Stimulated activated CD8-positive, alpha-beta memory T cell treated with anti-CD3 and anti-CD28 coated beads, Interleukin-4, amount 100 ng/mL, for 48 hours (primary cell): ENCODE results near the gene TLR8.
"Not testable (repeated sequence)": the region's sequence is repeated elsewhere in the genome, so short reads cannot be mapped to it uniquely, and the experiment has no call there.

ENCODE experiments used
- DNase-seq: peaks from one replicate; pipeline ENCODE4 v3.0.0-alpha.2; 2020

The TLR8 gene

DNA sequence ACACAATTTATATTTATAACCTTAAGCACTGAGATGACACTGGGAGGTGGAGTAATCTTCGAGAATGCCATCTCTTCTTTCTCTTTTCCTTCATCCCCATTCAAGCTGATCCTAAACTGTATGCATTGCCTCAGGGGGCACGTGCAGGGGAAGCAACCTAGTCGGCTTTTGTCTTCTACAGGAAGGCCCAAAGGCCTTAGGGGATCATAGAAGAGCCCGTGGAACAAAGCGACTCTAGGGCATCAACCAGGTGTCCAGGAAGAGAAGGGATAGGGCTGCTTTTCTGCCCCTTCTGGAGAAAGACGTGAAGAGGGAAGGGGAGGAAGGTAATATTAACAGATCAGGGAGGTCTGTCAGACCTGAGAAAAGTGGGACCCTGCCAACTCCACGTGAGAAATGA is 6.9 kb upstream of the TLR8 start:
- DNase-seq = no peak

DNA sequence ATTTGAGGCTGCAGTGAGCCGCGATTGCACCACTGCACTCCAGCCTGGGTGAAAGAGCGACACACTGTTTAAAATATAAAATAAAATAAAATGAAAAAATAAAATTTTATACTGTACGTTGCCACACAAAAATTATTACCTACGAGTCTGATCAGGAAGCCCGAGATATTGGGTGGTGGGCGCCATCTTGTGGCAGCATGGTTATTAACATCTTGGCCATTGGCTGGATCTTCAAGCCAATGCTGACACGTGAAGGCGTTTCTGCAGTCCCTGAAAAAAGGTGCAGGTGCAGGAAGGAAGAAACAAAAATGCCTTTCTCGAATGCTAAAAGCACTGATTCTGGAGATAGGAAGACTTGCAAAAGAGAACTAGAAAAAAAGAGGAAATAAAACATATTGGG is 4.9 kb upstream of the TLR8 start:
- DNase-seq = peak; percentile 78

DNA sequence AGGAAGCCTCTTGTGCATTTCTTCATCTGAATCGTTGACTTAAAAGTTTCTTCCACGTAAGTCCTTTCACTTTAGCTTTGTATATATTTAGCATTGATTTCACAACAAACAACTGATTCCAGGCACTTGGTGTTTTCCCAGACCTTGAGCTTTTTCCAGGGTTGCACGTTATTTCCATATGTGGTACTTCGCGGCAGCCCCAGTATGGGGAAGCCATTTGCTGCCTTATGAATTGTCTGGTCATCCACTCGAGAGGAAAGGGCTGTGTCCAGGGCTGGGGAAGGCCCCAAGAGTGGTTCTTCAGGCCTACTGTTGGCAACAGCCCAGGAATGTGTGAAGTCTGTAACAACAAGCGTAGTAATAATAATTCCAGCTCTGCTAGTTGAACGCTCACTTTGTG is 2.8 kb upstream of the TLR8 start:
- DNase-seq = no peak

DNA sequence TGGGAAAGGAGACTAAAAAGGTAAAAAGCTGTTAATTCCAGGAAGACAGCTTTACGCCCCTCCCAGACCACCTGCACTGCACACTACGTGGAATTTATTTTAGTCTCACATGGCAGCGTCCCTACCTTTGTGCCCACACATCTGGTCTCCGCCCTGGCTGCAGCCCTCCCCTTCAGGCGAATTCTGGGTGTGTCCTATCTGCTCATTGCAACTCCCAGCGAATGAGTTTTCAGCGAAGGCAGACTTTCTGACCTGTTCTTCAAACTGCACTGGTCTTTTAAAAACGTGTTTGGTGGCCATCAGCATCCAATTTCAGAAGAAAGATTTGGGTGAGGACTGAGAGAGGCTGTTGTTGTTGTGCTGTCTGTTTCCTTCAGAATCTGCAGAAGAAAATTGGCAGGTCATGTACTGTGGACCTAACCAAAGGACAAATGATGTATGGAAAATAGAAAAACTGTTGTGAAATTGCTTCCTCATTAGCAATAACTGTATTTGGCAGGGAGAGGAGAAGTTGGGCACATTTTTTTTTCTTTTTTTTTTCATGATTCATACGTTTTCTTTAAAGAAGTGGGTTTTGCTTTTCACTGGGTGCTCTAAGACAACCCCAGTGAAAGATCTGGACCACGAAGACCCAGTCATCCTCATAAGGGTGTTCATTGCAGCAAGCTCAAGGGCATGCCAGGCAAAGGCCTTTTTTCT is 4.2 kb downstream of the TLR8 start:
- no peak for DNase-seq

DNA sequence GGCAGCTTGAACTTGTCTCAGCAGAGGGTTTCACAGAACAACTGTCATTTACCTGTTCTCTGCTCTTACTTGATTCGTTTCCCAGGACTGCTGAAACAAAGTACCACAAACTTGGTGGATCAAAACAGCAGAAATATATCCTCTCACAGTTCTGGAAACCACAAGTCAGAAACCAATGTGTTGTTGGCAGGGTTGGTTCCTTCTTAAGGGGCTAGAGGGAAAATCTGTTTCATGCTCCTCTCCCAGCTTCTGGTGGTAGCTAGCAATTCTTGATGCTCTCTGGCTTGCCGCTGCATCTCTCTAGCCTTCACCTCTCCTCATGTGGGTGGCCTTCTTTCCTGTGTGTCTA is 4.7 kb downstream of the TLR8 start:
- no peak for DNase-seq

DNA sequence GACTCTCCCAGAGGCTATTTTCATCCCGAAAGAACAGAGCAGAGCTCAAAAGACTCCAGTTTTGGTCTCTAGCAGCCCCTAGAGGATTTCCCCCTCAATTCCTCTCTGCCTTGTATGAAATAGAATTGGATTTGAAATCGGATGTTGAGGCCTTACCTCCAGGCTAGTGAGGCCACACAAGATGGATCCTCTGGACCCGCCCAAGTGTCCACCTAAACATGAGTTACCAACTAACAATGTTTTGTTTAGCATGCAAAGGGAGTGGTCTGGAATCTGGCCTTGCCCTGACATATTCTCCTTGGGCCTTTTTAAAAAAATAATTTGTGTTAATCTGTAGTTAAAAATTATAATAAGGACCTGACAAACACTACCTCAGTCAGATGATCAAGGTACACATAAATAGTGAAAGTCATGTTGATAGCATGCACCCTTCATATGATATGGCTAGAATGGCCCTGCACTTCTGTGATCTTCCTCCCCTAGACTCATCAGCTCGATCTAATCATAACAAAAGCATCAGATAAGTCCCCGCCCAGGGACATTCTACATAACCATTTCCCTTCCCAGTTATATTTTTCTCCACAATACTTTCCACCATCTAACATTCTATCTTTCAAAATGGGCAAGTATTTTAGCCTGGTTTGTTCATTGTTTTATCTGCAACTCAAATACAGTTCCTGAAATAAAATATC is 6.5 kb downstream of the TLR8 start:
- DNase-seq = no peak

DNA sequence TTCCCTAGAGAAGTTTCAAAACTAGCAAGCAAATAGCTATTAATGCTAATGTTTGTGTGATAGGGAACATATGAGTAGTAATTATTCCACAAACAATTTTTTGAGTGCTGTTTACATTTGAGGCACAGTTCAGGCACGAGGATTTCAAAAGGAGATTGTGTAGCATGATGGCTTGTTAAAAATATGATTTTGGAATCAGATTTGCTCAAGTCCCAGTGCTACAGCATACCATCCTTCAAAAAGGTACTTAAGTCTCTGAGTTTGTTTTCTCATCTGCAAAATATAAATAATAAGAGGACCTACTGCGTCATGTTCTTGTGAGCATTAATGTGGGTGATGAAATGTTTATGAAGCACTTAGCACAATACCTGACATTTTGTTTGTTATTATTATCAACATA is 11.3 kb downstream of the TLR8 start:
- DNase-seq = no peak

DNA sequence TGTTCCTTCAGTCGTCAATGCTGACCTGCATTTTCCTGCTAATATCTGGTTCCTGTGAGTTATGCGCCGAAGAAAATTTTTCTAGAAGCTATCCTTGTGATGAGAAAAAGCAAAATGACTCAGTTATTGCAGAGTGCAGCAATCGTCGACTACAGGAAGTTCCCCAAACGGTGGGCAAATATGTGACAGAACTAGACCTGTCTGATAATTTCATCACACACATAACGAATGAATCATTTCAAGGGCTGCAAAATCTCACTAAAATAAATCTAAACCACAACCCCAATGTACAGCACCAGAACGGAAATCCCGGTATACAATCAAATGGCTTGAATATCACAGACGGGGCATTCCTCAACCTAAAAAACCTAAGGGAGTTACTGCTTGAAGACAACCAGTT is 12.6 kb downstream of the TLR8 start:
- no peak for DNase-seq

DNA sequence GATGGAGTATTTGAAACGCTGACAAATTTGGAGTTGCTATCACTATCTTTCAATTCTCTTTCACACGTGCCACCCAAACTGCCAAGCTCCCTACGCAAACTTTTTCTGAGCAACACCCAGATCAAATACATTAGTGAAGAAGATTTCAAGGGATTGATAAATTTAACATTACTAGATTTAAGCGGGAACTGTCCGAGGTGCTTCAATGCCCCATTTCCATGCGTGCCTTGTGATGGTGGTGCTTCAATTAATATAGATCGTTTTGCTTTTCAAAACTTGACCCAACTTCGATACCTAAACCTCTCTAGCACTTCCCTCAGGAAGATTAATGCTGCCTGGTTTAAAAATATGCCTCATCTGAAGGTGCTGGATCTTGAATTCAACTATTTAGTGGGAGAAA is 13.2 kb downstream of the TLR8 start:
- DNase-seq = no peak

DNA sequence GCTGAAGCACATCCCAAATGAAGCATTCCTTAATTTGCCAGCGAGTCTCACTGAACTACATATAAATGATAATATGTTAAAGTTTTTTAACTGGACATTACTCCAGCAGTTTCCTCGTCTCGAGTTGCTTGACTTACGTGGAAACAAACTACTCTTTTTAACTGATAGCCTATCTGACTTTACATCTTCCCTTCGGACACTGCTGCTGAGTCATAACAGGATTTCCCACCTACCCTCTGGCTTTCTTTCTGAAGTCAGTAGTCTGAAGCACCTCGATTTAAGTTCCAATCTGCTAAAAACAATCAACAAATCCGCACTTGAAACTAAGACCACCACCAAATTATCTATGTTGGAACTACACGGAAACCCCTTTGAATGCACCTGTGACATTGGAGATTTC is 14.6 kb downstream of the TLR8 start:
- no peak for DNase-seq

DNA sequence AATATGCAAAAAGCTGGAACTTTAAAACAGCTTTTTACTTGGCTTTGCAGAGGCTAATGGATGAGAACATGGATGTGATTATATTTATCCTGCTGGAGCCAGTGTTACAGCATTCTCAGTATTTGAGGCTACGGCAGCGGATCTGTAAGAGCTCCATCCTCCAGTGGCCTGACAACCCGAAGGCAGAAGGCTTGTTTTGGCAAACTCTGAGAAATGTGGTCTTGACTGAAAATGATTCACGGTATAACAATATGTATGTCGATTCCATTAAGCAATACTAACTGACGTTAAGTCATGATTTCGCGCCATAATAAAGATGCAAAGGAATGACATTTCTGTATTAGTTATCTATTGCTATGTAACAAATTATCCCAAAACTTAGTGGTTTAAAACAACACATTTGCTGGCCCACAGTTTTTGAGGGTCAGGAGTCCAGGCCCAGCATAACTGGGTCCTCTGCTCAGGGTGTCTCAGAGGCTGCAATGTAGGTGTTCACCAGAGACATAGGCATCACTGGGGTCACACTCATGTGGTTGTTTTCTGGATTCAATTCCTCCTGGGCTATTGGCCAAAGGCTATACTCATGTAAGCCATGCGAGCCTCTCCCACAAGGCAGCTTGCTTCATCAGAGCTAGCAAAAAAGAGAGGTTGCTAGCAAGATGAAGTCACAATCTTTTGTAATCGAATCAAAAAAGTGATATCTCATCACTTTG is 15.6 kb downstream of the TLR8 start:
- DNase-seq = no peak

DNA sequence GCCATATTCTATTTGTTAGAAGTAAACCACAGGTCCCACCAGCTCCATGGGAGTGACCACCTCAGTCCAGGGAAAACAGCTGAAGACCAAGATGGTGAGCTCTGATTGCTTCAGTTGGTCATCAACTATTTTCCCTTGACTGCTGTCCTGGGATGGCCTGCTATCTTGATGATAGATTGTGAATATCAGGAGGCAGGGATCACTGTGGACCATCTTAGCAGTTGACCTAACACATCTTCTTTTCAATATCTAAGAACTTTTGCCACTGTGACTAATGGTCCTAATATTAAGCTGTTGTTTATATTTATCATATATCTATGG is 16.1 kb downstream of the TLR8 start:
- no peak for DNase-seq

DNA sequence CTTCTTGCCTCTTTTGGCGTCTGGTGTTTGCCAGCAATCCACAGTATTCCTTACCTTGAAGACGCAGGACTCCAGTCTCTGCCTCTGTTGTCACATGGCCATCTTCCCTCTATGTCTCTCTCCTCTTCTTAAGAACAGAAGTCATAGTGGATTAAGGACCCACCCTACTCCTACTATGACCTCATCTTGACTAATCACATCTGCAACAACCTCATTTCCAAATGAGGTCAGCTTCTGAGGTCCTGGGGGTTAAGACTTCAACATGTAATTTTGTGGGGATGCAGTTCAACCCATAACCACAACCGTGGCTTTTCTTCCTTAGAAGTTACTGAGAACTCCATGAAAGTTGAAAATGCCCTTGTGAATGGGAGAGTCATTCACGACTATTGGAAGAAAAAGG is 23.3 kb downstream of the TLR8 start:
- no peak for DNase-seq

DNA sequence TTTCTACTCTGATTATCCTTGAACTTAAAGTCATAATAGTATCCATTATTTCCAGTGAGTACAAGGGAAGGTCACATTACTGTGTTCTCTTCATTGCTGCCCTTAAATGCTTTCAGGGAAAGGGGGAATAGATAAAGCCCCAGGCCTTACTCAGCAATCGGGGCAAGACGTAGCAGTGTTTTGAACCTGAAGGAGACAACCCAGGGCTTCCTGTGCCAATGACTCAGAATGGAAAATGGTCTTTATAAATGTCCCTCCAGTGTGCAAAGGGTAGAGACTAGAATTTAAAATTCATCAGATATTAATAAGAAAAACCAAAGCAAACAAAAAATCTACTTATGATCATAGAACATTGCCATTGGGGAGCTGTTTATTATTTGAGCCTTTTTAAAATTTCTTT is 23.7 kb downstream of the TLR8 start:
- DNase-seq = no peak

DNA sequence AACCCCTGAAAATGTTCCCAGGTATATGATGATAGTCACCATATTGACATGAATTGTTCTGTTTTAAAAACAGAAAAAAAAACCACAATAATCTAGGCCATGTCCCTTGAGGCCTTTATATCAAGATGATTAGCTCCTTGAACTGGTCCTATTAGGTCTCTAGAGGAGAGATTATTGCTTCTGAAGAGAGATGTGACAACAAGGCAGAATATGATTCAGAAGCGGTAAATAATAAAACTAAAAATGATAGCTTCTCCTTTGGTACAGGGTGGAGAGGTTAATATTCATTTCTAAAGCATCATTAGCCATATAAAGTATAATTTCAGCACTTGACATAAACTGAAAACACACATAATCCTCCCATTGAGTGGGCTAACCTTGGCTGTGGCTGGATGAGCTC is 25.8 kb downstream of the TLR8 start:
- no peak for DNase-seq

DNA sequence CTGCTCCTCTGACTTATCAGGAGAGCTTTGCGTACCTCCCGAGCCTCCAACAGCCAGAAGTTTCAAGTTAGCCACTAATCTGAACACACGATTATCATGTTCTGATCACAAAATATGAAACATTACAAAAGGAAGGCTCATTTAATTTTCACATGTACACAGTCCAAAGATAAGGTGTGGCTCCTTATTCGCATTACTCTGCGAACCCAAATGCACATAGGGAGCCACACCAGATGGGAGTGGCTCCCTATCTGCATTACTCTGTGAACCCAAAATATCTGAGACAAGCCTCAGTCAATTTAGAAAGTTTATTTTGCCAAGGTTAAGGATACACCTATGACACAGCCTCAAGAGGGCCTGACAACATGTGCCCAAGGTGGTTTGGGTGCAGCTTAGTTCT is 28.4 kb downstream of the TLR8 start:
- no peak for DNase-seq

DNA sequence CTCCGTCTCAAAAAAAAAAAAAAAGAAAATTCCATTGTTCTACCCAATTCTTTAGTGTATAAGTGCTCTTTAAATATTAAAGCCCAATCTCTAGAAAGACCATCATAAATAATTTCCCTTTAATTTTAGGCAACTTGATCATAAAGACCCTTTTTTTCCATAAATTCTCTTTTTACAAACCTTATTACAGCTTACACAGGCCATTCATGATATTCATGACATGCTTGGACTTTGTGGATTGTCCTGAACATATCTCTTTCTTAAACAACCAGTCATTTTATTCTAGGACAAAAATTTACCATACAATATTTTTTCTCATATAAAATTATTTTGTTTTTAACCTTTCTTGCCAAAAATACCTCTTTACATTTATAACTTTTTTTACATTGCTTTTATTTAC is 30.5 kb downstream of the TLR8 start:
- no peak for DNase-seq

DNA sequence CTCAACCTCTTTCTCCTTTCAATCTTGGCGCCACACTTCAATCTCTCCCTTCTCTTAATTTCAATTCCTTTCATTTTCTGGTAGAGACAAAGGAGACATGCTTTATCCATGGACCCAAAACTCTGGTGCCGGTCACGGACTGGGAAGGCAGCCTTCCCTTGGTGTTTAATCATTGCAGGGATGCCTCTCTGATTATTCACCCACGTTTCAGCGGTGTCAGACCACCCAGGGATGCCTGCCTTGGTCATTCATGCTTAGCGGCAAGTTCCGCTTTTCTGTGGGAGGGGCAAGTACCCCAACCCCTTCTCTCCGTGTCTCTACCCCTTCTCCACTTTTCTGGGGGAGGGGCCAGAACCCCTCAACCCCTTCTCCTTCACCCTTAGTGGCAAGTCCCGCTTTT is 34.1 kb downstream of the TLR8 start:
- not testable (repeated sequence) for DNase-seq

DNA sequence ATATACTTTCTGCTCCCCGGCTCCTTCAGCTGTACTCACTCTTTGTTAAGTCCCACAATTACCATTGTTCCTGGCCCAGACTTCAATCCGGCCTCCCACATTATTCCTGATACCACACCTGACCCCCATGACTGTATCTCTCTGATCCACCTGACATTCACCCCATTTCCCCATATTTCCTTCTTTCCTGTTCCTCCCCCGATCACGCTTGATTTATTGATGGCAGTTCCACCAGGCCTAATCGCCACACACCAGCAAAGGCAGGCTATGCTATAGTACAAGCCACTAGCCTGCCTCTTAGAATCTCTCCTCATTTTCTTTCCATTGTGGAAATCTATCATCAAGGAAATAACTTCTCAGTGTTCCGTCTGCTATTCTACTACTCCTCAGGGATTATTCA is 37.2 kb downstream of the TLR8 start:
- DNase-seq = not testable (repeated sequence)

DNA sequence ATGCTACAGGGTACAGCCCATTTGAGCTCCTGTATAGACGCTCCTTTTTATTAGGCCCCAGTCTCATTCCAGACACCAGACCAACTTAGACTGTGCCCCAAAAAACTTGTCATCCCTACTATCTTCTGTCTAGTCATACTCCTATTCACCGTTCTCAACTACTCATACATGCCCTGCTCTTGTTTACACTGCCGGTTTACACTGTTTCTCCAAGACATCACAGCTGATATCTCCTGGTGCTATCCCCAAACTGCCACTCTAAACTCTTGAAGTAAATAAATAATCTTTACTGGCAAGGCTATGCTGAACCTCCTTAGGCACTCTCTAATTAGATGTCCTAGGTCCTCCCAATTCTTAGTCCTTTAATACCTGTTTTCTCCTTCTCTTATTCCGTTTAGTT is 38.0 kb downstream of the TLR8 start:
- DNase-seq = not testable (repeated sequence)

DNA sequence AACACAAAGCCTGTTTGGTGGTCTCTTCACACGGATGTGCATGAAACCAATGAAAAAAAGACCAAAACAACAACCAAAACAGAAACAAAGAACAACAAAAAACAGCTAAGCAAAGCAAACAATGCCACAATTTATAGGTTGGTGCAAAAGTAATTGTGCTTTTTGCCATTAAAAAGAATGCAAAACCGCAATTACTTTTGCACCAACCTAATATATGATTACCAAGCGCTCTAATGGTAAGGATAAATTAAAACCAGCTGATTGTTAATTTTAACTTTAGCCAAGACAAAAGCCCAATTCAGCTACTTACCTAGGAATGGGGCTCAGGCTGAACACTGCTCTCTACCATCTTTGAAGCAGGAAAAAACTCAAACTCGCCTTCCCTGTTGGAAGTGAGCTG is 39.1 kb downstream of the TLR8 start:
- no peak for DNase-seq

DNA sequence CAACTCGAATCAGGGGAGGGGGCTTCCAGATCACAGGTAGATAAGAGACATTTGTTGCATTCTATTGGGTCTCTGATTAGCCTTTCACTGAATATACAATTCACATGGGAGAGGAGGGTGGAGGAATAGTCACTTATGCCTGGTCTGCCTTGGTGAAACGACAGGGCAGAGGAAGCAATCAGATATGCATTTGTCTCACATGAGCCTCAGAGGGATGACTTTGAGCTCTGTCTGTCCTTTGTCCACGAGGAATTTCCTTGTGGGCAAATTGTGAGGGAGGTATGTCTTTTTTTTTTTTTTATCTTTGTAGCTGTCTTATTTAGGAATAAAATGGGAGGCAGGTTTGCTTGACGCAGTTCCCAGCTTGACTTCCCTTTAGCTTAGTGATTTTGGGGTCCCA is 40.0 kb downstream of the TLR8 start:
- no peak for DNase-seq

DNA sequence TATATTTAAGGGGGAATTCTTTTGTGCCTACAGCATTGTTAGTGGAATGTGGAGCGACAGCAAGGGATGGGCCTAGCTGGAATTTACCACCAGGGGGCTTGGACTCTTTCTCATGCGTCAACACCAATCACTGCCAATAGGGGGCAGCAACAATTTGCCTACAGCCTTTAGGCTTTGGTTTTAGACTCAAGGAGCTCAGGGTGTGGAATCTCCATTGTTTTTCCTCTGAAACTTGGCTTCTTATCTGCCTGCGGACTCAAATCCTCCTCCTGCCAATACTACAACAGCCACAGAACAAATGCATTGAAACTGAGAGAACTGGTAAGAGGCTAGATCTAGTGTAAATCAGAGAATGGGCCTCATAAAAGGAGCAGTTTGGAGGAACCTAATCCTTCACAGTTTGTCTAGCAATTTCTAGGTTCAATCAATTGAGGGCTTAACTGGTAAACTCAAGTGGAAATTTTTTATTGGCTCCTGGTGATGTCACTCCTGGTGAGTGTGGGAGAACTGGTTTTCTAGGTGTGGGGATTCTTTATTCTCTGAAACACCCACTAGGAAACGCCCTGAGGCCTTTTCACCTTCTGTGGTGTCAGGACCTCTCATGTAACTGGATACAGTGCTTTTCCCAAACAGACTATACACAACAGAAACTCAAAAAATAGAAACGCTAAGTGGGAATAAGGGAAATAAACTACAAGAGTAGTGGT is 40.6 kb downstream of the TLR8 start:
- DNase-seq = peak; percentile 84
